ENCODE measurements around the gene GOLGA3. TPM values are rescaled to one million over a fixed set of nuclear protein-coding genes. Genes with fewer than 3 reads are reported as not detected.
"Not testable (repeated sequence)": the region's sequence is repeated elsewhere in the genome, so short reads cannot be mapped to it uniquely, and the experiment has no call there.

GOLGA3 gene
- polyA plus RNA-seq, 1 donor (not counting 4 experiments of a cell fraction or from before 2014, with no cell fraction given), result 11.0 TPM

GRCh38 chr12:132836795-132837331 is 8.2 kb upstream of the GOLGA3 start:
- Histone ChIP-seq H3K9ac (ENCODE audit: control insufficient read depth, extremely low read depth, insufficient read depth, low read length) (no peak overlapping the region), H3K27ac (ENCODE audit: control insufficient read depth, insufficient read depth, low read length) (no peak overlapping the region), H3K9me1 (ENCODE audit: control insufficient read depth, extremely low read depth, insufficient read depth, low read length) (no peaks in the 10 kb centered on the region), H3K4me1 (ENCODE audit: control insufficient read depth, extremely low read depth, insufficient read depth, low read length) (no peaks in the 10 kb centered on the region), H3K9me3 (ENCODE audit: control insufficient read depth, low read depth, low read length) (no peaks in the 10 kb centered on the region), H3K4me2 (ENCODE audit: control insufficient read depth, extremely low read depth, insufficient read depth, low read depth, low read length) (no peak overlapping the region), H3K79me2 (ENCODE audit: control insufficient read depth, insufficient read depth, low read length) (no peaks in the 10 kb centered on the region), H3K4me3 (ENCODE audit: control insufficient read depth in 2 of 3, extremely low read depth in 1 of 3, insufficient read depth in 2 of 3, low read depth in 1 of 3, low read length in 3 of 3) (no peak overlapping the region), H4K20me1 (ENCODE audit: control insufficient read depth, extremely low read depth, insufficient read depth, low read length) (peaks cover 5% of the 10 kb centered on the region), H3K36me3 (ENCODE audit: control insufficient read depth in 2 of 2, extremely low read depth in 1 of 2, insufficient read depth in 2 of 2, low read length in 2 of 2) (peaks cover 11 to 31% of the 10 kb centered on the region in 2 experiments), H2AFZ (ENCODE audit: control insufficient read depth, low read length) (no peak overlapping the region), H3K27me3 (ENCODE audit: control insufficient read depth, extremely low read depth, insufficient read depth, low read length) (no peaks in the 10 kb centered on the region)
- DNase-seq (ENCODE audit: low read depth, low spot score) (no peak), FAIRE-seq (no peak)
- dilution Hi-C loops (cut with MboI; ENCODE audit: extremely low pct_ligation_motif_present, low sequenced_read_pairs), result no loop called here
- TF ChIP-seq EZH2 (IDR thresholded peaks at IDR 0.05; ENCODE audit: low read length), result no peak
- no peak for TF ChIP-seq CTCF (optimal IDR thresholded peaks at IDR 0.05 in 1 of 3, IDR thresholded peaks at IDR 0.05 in 1 of 3, conservative IDR thresholded peaks at IDR 0.05 in 1 of 3; ENCODE audit: extremely low read depth in 1 of 3, insufficient read depth in 2 of 3, low read length in 3 of 3)

- H4K20me1 ChIP-seq (ENCODE audit: control insufficient read depth, extremely low read depth, insufficient read depth, low read length); H3K4me2 ChIP-seq (ENCODE audit: control insufficient read depth, extremely low read depth, insufficient read depth, low read depth, low read length); H2AFZ ChIP-seq (ENCODE audit: control insufficient read depth, low read length); H3K27me3 ChIP-seq (ENCODE audit: control insufficient read depth, extremely low read depth, insufficient read depth, low read length); dilution Hi-C loops (cut with MboI; ENCODE audit: extremely low pct_ligation_motif_present, low sequenced_read_pairs); FAIRE-seq; H3K79me2 ChIP-seq (ENCODE audit: control insufficient read depth, insufficient read depth, low read length); DNase-seq (ENCODE audit: low read depth, low spot score); H3K4me3 ChIP-seq (ENCODE audit: control insufficient read depth in 2 of 3, extremely low read depth in 1 of 3, insufficient read depth in 2 of 3, low read depth in 1 of 3, low read length in 3 of 3); H3K9me3 ChIP-seq (ENCODE audit: control insufficient read depth, low read depth, low read length); H3K4me1 ChIP-seq (ENCODE audit: control insufficient read depth, extremely low read depth, insufficient read depth, low read length); H3K9me1 ChIP-seq (ENCODE audit: control insufficient read depth, extremely low read depth, insufficient read depth, low read length); H3K9ac ChIP-seq (ENCODE audit: control insufficient read depth, extremely low read depth, insufficient read depth, low read length); H3K27ac ChIP-seq (ENCODE audit: control insufficient read depth, insufficient read depth, low read length): not testable (repeated sequence)
- peaks cover 10 to 30% of the 10 kb centered on the region in 2 experiments for H3K36me3 ChIP-seq (ENCODE audit: control insufficient read depth in 2 of 2, extremely low read depth in 1 of 2, insufficient read depth in 2 of 2, low read length in 2 of 2)
These were observed 7.6 kb upstream of the GOLGA3 start for GRCh38 chr12:132836230-132836629.

All from keratinocyte (primary cell).